T47D (cell line): ENCODE data around the gene EMX2.

Experiments used
- DNase-seq, 2 experiments: peaks; one replicate each; pipeline versions ENCODE4 v3.0.0 to v3.0.0-alpha.2; 2011 to 2012; ENCODE audit warnings: low read depth in 1 of 2, low spot score in 1 of 2
- JUND ChIP-seq: IDR thresholded peaks from 2 replicates; pipeline ENCODE4 v1.6.1; 2012; ENCODE audit warnings: low read depth
- in situ Hi-C: cut with HindIII; loops from 2 replicates; pipeline ENCODE4 v1.10.0; 2016; ENCODE audit warnings: low sequenced_read_pairs, low pct_unique_long_range_greater_than_20kb

Gene EMX2

DNA sequence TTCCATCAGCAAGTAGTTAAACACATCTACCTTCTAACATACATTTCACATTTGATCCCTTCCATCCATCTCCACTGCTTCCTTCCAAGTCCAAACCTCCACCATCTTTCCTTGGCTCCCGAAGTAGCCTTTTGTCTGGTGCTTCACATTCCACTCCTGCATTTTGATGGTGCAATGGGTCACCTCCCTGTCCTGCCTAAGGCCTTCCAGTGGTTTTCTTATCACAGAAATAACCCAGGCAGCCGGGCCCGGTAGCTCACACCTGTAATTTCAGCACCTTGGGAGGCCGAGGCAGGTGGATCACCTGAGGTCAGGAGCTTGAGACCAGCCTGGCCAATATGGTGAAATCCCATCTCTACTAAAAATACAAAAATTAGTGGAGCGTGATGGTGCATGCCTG lies 44.5 kb downstream of the EMX2 start:
- no peak for DNase-seq
- no peak for TF ChIP-seq JUND
- in situ Hi-C loops: no loop called here

DNA sequence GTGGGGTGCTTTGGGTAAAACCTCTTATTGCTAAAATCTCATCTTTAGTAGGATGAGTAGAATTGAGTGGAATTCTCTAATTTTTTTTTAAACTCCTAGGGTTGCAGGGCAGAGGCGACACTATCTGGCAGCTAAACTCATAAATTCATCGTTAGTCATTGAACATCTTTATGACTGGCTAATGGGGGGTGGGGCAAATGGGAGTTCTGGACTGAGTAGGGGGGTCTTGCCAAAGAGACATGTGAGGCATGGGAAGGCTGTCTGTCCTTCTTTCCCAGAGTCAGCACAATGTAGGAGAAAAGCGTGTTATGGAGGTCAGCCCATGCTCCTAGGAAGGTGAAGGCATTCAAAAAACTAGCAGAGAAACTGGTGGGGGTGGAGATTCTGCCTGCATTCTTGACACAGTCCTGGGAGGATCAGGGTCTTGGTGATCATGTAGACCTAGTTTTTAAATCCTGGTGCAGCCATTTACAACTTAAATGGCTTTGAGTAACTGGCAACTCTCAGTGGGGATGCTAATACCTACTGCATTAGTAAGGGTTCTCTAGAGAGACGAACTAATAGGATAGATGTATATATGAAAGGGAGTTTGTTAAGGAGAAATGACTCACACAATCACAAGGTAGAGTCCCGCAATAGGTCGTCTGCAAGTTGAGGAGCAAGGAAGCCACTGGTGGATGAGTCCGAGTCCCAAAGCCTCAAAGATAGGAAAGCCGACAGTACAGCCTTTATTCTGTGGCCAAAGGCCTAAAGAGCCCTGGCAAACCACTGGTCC lies 47.7 kb downstream of the EMX2 start:
- no peak for DNase-seq
- no peak for TF ChIP-seq JUND
- in situ Hi-C loops: no loop called here

DNA sequence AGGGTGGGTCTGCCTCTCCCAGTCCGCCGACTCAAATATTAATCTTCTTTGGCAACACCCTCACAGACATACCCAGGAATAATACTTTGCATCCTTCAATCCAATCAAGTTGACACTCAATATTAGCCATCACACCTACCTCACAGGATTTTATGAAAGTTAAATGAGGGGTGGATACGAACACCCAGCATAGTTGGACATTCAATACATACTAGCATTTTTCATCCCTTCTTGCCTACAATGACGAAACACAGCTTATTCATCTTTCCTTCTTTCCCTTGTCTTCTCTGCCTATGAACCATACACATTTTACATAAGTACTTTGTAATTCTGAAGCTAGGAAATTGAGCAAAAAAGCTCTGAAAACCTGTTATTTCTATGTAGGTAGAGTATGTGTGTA lies 48.5 kb downstream of the EMX2 start:
- in situ Hi-C loops: no loop called here
- no peak for DNase-seq
- no peak for TF ChIP-seq JUND

DNA sequence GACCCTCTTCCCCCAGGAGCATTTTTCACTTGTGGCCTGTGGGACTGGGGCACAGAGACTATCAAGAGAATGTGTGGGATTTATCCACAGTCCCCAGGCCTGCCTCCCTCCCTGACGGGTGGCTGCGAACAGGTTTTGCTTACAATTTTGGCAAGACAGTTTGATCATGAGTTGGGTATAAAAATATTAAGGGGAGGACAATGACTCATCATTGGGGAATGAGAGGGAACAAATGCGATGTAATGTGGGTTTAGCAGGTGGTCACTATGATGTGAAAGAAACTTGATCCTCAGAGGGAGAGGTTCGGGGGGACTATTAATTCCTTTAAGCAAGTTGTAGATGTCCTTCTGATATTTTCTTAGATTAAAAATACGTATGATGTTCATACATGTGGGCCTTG lies 52.2 kb downstream of the EMX2 start:
- DNase-seq: no peak
- TF ChIP-seq JUND: no peak
- in situ Hi-C loops: no loop called here

DNA sequence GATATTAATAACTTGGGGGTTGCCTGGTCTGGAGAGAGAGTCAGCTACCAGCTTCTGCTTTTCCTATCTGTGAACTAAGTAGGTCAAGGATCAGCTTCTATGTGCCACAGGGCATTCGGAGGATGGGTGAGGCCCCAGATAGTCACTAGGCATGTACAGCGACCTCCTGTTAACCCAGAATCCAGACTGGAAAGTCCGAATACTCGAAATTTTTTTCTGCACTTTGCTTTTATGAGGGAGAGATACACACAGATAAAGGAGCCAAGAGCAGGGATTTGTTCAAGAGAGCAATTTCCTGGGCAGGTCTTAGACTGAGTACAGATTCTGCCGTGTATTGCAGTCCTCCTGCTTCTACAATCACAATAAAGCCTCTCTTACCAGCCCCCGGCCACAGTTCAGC lies 54.2 kb downstream of the EMX2 start:
- DNase-seq: peak in 1 of 2 experiments; percentile 24
- in situ Hi-C loops: no loop called here
- no peak for TF ChIP-seq JUND

DNA sequence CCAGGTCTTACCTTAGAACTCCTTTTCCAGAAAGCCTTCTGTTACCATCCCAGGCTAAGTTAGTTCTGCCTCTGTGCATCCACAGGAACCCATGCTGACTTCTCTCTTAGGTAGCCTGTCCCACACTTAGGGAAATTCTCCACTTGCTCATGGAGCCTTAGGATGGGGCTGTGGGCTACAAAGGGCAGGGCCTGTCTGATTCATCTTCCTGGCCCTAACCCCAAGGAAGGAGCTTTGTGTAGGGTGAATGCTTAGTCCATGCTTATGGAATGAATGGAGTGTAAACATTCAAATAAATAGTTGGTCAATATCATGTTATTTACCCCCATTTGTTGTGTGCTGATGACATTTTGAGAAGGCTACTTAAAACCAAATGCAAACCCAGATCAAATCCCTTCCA lies 54.7 kb downstream of the EMX2 start:
- no peak for TF ChIP-seq JUND
- in situ Hi-C loops: no loop called here
- DNase-seq: no peak
